OCI-LY1 (cell line): ENCODE measurements around the gene EIF1AD.

Experiments used
- CTCF ChIP-seq: fragments of 200-600 bp; sonication (generic), shearing (Covaris generic); IDR thresholded peaks from 2 replicates; pipeline ENCODE4 v1.5.1; 2017; ENCODE audit warnings: mild to moderate bottlenecking, antibody characterized with exemption, low read length, moderate library complexity, mixed read lengths
- EZH2 ChIP-seq: fragments of 200-600 bp; sonication (generic), shearing (Covaris generic); IDR thresholded peaks from 2 replicates; pipeline ENCODE4 v1.8.0; 2017; ENCODE audit warnings: borderline replicate concordance, mixed run types, mild to moderate bottlenecking, antibody characterized with exemption, low read length, moderate library complexity, mixed read lengths

DNA sequence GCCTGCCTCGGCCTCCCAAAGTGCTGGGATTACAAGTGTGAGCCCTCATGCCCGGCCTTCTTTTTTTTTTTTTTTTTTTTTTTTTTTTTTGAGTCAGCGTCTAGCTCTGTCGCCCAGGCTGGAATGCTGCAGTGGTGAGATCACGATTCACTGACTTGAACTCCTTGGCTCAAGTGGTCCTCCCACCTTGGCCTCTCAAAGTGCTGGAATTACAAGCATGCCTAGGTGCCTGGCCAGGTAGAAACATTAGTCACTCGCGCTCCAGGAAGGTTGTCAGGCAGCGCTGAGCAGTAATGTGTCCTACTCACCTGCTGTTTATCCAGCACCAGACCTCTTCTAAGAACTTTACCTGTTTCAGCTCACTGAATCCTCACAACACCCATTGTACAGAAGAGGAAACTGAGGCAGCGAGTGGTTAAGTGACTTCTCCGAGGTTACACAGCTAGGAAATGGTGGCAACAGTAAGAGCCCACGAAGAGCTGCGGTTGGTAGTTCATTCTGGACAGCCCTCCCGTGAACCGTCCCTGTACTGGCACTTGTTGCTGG lies 9.4 kb upstream of the EIF1AD start:
- TF ChIP-seq CTCF (no peak), EZH2 (no peak)
